Measurements from ENCODE around the gene HOXA6.
A peak's percentile ranks its signal among the peaks of the same experiment; 100 is the strongest.

Gene HOXA6

DNA sequence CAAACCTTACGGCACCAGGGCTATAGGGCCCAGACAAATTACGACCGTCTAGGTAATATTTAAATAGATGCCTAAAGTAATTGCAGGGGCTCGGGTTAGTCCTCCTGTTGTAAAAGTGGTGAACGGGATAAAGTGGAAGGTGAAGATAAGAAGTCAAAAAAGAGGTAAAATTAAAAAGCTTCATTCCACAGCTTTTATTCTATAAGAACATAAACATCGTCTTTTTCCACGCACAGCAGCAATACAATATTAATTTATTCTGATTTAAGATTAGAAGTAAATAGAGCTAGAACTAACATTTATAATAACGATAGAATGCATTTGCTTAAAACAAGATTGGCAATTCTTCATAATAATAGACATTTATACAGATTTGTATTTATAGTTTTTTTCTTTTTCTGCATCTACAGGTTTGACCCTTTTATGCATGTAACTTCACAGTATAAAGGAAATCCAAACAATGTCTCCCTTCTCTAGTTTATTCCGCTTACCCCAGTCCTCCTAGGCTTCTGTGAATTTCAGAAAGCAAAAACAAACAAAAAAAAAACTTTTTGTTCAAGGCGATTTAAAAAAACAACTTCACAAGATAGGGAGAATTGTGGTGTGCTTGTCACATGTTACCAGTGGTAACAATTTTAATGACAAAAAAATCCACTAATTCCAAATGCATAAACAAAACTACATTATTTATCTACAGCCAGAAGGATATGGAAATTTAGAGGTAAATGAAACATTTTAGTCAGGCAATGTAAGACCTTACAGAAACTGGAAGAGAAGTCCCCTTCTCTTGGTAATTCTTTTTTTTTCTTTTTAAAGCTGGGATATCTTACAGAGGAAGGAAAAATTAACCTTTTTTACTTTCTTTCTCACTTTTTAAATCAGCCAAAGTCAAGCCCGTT, 23.1 kb upstream of the HOXA6 start:
- peaks cover 8% of the 10 kb centered on the region for H3K4me1 ChIP-seq (ENCODE audit: insufficient read depth, low read length)
- H3K4me3 ChIP-seq (ENCODE audit: low read depth in 1 of 2, low read length in 2 of 2), result peak overlapping the region; percentile 67 to 74
- peaks cover 7% of the 10 kb centered on the region for H3K36me3 ChIP-seq (ENCODE audit: insufficient read depth, low read length)
- H3K27ac ChIP-seq (ENCODE audit: low read depth, low read length), result peak overlapping the region; percentile 100
- peaks cover 0 to 18% of the 10 kb centered on the region in 2 donors for H3K27me3 ChIP-seq (ENCODE audit: control insufficient read depth in 1 of 2, insufficient read depth in 2 of 2, low read length in 2 of 2)
- H3K9me3 ChIP-seq (ENCODE audit: low read length), result no peaks in the 10 kb centered on the region
- peak overlapping the region; percentile 89 for H3K9ac ChIP-seq (ENCODE audit: low read length)

DNA sequence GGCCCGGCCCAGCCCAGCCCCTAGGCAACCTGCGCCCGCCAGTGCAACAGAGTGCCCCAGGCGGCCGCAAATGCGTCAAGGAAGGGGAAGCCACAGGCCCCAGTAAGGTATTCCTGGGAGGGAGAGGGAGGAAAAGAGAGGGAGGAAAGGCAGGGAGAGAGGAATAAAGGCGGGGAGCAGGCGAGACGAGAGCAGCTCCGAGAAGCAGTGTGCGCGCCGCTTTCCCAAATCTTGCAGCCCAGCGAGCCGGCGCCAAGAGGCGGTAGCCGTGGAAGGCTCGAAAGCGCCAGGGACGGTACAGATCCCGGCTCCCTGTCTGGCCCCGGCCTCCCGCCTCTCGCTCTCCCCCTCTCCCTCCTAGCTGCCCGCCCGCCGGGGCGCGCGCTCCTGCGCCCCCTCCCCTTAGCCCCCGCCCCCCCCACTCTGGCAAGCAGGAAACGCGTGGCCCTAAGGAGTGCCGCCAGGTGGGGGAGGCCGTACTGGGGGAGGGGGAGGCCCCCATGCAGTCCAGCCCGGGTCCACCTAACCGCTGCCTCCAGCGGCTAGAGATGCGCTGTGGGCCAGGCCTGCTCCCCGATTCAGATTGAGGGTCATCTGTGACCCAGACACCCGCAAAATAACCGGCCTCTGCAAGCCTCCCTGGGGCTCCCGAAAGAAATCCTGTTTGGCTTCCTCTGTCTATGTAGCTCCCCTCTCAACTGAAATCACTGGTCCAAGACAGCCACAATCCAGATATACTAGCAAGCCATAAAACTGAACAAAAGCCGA, 22.3 kb upstream of the HOXA6 start:
- H3K27ac ChIP-seq (ENCODE audit: low read depth, low read length), result peak overlapping the region; percentile 100
- peaks cover 7% of the 10 kb centered on the region for H3K36me3 ChIP-seq (ENCODE audit: insufficient read depth, low read length)
- H3K9me3 ChIP-seq (ENCODE audit: low read length), result no peaks in the 10 kb centered on the region
- peaks cover 0 to 23% of the 10 kb centered on the region in 2 donors for H3K27me3 ChIP-seq (ENCODE audit: control insufficient read depth in 1 of 2, insufficient read depth in 2 of 2, low read length in 2 of 2)
- peaks cover 3% of the 10 kb centered on the region for H3K4me1 ChIP-seq (ENCODE audit: insufficient read depth, low read length)
- peak overlapping the region; percentile 67 to 74 for H3K4me3 ChIP-seq (ENCODE audit: low read depth in 1 of 2, low read length in 2 of 2)
- H3K9ac ChIP-seq (ENCODE audit: low read length), result peak overlapping the region; percentile 83

DNA sequence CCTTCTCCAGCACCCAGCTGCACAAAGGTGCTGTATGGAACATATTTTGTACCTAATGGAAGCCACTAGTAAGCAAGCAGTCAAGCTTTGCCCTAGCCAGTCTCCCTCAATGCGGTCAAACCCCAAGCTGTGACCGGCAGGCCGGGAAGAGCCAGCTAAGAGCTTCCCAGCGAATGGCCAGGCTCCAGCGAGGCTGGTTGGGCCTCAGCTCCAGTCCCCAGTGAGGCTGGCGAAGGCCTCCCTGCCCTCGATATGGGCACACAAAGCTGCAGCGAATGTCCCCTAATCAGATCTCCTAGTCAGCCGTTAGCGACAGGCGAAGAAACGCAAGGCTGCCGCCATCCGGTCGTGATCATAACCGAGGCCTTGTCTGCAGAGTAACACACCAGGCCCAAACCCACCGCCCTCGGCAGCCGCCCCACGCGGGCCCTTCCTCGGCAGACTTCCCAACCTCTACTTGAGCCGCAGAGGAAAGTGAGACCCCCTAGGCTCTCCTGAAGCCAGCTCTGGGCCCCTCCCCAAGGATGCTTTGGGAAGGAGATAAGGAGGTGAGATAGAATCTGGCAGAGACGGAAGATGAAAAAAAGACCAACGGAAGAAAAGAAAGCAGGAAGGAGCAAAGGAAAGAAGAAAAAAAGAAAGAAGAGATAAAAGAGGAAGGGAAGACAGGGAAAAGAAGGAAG, 20.8 kb upstream of the HOXA6 start:
- Histone ChIP-seq H3K4me3 (ENCODE audit: low read depth in 1 of 2, low read length in 2 of 2) (peak overlapping the region; percentile 67 to 74), H3K27me3 (ENCODE audit: control insufficient read depth in 1 of 2, insufficient read depth in 2 of 2, low read length in 2 of 2) (peaks cover 0 to 21% of the 10 kb centered on the region in 2 donors), H3K9ac (ENCODE audit: low read length) (peak overlapping the region; percentile 88), H3K9me3 (ENCODE audit: low read length) (no peaks in the 10 kb centered on the region), H3K36me3 (ENCODE audit: insufficient read depth, low read length) (peaks cover 7% of the 10 kb centered on the region), H3K27ac (ENCODE audit: low read depth, low read length) (peak overlapping the region; percentile 100), H3K4me1 (ENCODE audit: insufficient read depth, low read length) (no peaks in the 10 kb centered on the region)

DNA sequence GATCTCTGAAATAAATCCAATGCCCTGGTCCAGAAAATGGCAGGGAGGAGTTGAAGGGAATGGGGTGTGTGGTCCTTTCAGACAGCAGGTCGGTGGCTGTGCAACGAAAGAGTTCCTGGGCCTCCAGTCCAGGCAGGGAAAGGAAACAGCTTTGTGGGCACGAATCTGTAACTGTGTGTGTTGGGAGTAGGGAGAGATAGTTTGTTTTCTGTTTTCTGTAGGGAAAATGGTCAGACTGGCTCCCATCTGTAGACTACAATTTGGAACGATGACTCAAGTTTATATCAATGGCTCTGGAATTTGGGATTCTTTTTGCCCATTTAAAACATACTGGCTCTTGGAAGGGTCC, 20.3 kb upstream of the HOXA6 start:
- H3K27ac ChIP-seq (ENCODE audit: low read depth, low read length), result peak overlapping the region; percentile 100
- H3K27me3 ChIP-seq (ENCODE audit: control insufficient read depth in 1 of 2, insufficient read depth in 2 of 2, low read length in 2 of 2), result peaks cover 0 to 21% of the 10 kb centered on the region in 2 donors
- peaks cover 7% of the 10 kb centered on the region for H3K36me3 ChIP-seq (ENCODE audit: insufficient read depth, low read length)
- peak overlapping the region; percentile 67 to 74 for H3K4me3 ChIP-seq (ENCODE audit: low read depth in 1 of 2, low read length in 2 of 2)
- no peaks in the 10 kb centered on the region for H3K9me3 ChIP-seq (ENCODE audit: low read length)
- peak overlapping the region; percentile 88 for H3K9ac ChIP-seq (ENCODE audit: low read length)
- no peaks in the 10 kb centered on the region for H3K4me1 ChIP-seq (ENCODE audit: insufficient read depth, low read length)

DNA sequence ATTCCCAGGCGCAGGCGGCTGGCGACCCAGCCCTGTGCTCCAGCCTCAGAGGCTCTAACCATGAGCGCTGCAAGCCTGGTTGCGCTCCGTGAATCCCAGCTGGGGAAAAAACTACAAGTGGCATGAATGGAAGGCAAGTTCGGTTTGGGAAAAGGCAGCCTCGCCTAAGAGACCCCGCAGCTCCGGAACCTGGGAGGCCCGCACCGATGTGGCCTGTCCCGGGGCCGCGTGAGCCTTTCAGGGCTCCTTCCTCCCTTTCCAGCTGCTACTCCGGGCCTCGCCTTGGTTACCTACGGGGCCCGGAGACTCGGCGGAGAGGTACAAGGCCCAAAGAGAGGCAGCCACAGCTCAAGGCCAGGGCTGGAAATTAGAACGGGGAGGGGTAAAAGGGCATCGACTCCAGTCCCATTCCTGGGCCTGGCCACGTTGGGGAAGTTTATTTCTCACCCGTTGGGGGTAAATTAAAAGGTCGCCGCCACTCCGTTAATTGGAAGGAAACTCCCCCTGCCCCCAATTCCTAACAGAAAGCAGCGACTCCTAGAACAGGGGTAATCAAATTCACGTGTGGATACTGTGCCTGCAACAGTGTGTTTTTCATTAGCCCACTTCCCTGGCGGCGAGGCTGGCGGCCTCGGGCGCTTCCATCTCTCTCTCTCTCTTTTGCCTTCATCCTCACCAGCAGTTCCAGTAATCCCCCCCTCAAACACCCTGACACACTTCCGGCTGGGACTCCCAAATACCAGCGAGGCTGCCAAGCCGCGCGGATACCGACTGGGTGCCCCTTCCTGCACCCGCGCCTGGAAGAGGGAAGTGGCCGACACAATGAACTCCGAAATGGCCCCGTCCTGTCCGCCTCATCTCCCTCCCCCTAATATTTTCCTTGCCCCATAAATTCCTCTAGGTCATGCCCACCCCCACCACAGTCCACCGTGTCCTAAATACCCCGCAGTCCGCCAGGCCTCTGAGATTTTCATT, 19.2 kb upstream of the HOXA6 start:
- peak overlapping the region; percentile 100 for H3K27ac ChIP-seq (ENCODE audit: low read depth, low read length)
- peaks cover 0 to 21% of the 10 kb centered on the region in 2 donors for H3K27me3 ChIP-seq (ENCODE audit: control insufficient read depth in 1 of 2, insufficient read depth in 2 of 2, low read length in 2 of 2)
- peak overlapping the region; percentile 74 to 96 for H3K4me3 ChIP-seq (ENCODE audit: low read depth in 1 of 2, low read length in 2 of 2)
- no peaks in the 10 kb centered on the region for H3K9me3 ChIP-seq (ENCODE audit: low read length)
- H3K4me1 ChIP-seq (ENCODE audit: insufficient read depth, low read length), result no peaks in the 10 kb centered on the region
- peak overlapping the region; percentile 88 for H3K9ac ChIP-seq (ENCODE audit: low read length)
- H3K36me3 ChIP-seq (ENCODE audit: insufficient read depth, low read length), result peaks cover 7% of the 10 kb centered on the region

DNA sequence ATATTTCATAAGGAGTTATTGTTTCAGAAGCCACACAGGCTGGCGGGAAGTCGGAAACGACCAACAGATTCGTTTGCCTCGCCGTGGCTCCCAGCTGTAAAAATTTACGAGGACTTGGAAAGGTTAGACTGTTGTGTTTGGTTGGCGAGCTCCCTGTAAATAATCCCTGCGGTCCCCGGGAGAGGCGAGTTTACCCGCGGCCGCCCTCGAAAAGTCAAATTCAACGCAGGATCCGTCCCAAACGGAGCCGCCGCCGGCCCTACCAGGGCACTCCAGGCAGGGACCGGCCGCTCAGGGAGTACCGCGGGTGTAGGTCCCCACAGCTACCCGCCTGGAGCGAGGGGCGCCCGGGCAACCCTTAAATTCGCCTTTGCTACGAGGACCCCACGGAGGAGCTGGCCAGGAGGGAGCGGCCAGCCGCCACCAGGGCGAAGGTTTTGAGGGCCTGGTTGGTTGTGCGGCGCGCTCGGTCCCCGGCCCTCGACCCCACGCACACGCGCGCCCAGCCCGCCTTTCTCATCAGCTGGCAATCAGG, 18.5 kb upstream of the HOXA6 start:
- peaks cover 0 to 21% of the 10 kb centered on the region in 2 donors for H3K27me3 ChIP-seq (ENCODE audit: control insufficient read depth in 1 of 2, insufficient read depth in 2 of 2, low read length in 2 of 2)

DNA sequence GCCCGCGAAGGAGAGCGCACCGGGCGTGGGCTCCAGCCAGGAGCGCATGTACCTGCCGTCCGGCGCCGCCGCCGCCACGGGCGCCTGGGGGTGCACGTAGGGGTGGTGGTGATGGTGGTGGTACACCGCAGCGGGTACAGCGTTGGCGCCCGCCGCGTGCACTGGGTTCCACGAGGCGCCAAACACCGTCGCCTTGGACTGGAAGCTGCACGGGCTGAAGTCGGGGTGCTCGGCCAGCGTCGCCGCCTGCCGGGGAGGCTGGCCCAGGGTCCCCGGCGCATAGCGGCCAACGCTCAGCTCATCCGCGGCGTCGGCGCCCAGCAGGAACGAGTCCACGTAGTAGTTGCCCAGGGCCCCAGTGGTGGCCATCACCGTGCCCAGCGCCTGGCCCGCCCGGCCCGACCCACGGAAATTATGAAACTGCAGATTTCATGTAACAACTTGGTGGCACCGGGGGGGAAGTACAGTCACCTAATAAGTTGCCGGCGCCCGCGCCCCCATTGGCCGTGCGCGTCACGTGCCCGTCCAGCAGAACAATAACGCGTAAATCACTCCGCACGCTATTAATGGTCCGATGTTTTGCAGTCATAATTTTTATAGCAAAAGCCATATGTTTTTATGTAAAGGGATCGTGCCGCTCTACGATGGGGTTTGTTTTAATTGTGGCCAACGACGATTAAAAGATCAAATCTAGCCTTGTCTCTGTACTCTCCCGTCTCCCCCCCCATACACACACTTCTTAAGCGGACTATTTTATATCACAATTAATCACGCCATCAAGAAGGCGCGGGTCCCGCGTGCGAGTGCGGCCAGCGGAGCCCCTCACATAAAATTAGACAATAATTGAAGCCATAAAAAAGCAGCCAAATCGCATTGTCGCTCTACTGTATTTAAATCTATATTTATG, 17.8 kb upstream of the HOXA6 start, which contains the start of gene HOXA9:
Gene HOXA9 (minus strand): TSS at position 449 of the 907 bp plus-strand sequence. CDS start 80 bp downstream, at position 369.
- no peaks in the 10 kb centered on the region for H3K4me1 ChIP-seq (ENCODE audit: insufficient read depth, low read length)
- peak within 1 kb of the TSS; percentile 100 for H3K27ac ChIP-seq (ENCODE audit: low read depth, low read length)
- H3K27me3 ChIP-seq (ENCODE audit: control insufficient read depth in 1 of 2, insufficient read depth in 2 of 2, low read length in 2 of 2), result peaks cover 0 to 21% of the 10 kb centered on the region in 2 donors
- peak within 1 kb of the TSS; percentile 88 for H3K9ac ChIP-seq (ENCODE audit: low read length)
- H3K4me3 ChIP-seq (ENCODE audit: low read depth in 1 of 2, low read length in 2 of 2), result peak within 1 kb of the TSS; percentile 74 to 96
- no peaks in the 10 kb centered on the region for H3K9me3 ChIP-seq (ENCODE audit: low read length)
- no peaks in the 10 kb centered on the region for H3K36me3 ChIP-seq (ENCODE audit: insufficient read depth, low read length)

More for the DNA sequence above, 18.5 kb upstream of the HOXA6 start:
- Histone ChIP-seq H3K36me3 (ENCODE audit: insufficient read depth, low read length) (no peaks in the 10 kb centered on the region), H3K9me3 (ENCODE audit: low read length) (no peaks in the 10 kb centered on the region), H3K27ac (ENCODE audit: low read depth, low read length) (peak overlapping the region; percentile 100), H3K4me3 (ENCODE audit: low read depth in 1 of 2, low read length in 2 of 2) (peak overlapping the region; percentile 74 to 96), H3K9ac (ENCODE audit: low read length) (peak overlapping the region; percentile 88), H3K4me1 (ENCODE audit: insufficient read depth, low read length) (no peaks in the 10 kb centered on the region)

DNA sequence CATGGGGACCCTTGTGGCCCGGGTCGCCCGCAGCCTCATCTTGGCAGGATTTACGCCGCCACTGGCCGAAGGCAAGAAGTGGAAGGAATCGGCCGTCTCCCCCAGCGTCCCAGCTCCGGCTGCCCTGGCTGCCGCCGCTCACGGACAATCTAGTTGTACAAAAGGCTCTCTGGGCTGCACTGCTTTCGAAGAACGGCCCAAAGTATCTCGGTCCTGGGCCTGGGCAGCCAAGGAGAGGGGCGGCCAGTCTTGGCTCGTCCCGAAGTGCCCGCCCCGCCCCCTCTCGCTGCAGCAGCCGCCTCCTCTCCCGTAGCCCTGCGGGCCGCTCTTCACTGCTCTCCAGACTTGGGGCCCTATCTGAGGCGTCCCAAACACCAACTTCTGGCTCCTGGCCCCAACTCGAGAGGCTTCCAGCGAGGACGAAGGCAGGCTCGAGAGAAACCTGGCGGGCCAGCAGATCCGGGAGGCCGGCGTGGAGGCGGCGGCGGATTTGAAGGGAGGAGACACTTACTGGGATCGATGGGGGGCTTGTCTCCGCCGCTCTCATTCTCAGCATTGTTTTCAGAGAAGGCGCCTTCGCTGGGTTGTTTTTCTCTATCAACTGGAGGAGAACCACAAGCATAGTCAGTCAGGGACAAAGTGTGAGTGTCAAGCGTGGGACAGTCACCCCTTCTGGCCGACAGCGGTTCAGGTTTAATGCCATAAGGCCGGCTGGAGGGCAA, 17.0 kb upstream of the HOXA6 start:
- Histone ChIP-seq H3K36me3 (ENCODE audit: insufficient read depth, low read length) (no peaks in the 10 kb centered on the region), H3K4me3 (ENCODE audit: low read depth in 1 of 2, low read length in 2 of 2) (peak overlapping the region; percentile 74 to 96), H3K4me1 (ENCODE audit: insufficient read depth, low read length) (no peaks in the 10 kb centered on the region), H3K27me3 (ENCODE audit: control insufficient read depth in 1 of 2, insufficient read depth in 2 of 2, low read length in 2 of 2) (peaks cover 0 to 21% of the 10 kb centered on the region in 2 donors), H3K27ac (ENCODE audit: low read depth, low read length) (peak overlapping the region; percentile 100), H3K9me3 (ENCODE audit: low read length) (no peaks in the 10 kb centered on the region), H3K9ac (ENCODE audit: low read length) (peak overlapping the region; percentile 62)

DNA sequence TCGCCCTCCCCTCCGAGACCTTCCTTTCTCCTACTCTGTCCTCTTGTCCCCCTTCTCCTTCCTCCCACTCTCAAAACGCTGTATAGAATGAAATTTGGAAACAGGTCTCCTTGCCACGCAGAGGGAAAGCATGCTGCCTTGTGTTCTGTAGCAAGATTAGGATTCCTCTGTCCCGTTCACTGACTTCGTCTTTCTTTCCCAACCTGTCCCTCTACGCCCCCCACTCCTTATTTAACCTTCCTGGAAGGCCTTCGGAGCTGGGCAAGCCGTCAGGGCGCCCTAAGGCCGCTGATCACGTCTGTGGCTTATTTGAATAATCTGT, 16.4 kb upstream of the HOXA6 start:
- H3K4me3 ChIP-seq (ENCODE audit: low read depth in 1 of 2, low read length in 2 of 2), result peak overlapping the region; percentile 74 to 96
- H3K9ac ChIP-seq (ENCODE audit: low read length), result peak overlapping the region; percentile 62
- H3K27ac ChIP-seq (ENCODE audit: low read depth, low read length), result peak overlapping the region; percentile 100
- H3K36me3 ChIP-seq (ENCODE audit: insufficient read depth, low read length), result no peaks in the 10 kb centered on the region
- no peaks in the 10 kb centered on the region for H3K4me1 ChIP-seq (ENCODE audit: insufficient read depth, low read length)
- H3K9me3 ChIP-seq (ENCODE audit: low read length), result no peaks in the 10 kb centered on the region
- H3K27me3 ChIP-seq (ENCODE audit: control insufficient read depth in 1 of 2, insufficient read depth in 2 of 2, low read length in 2 of 2), result peaks cover 0 to 21% of the 10 kb centered on the region in 2 donors
